SK-N-SH treated with all-trans-retinoic acid at 6 μM for 48 hours (cell line): ENCODE data around the gene NUDT2.

ENCODE experiments used
- ATAC-seq: fragments of 200-7000 bp; cut with Tn5 transposase; 3 replicates; pipeline ENCODE4 v1.9.1; 2020; ENCODE audit warnings: mild to moderate bottlenecking, moderate library complexity
- ARNTL ChIP-seq: fragments of 450-650 bp; formaldehyde crosslinking; IDR thresholded peaks from 2 replicates; pipeline ENCODE4 v1.5.0; 2020; ENCODE audit warnings: low read depth, mild to moderate bottlenecking, moderate library complexity, borderline replicate concordance
- CSDC2 ChIP-seq: fragments of 250-450 bp; sonication (Bioruptor Pico); IDR thresholded peaks from 2 replicates; pipeline ENCODE4 v1.5.0; 2020; ENCODE audit warnings: mild to moderate bottlenecking, moderate library complexity
- ESRRG ChIP-seq: fragments of 250-450 bp; sonication (Bioruptor Pico); IDR thresholded peaks from 2 replicates; pipeline ENCODE4 v1.6.1; 2021; ENCODE audit warnings: mild to moderate bottlenecking
- GLIS3 ChIP-seq: fragments of 250-450 bp; sonication (Bioruptor Pico); IDR thresholded peaks from 2 replicates; pipeline ENCODE4 v1.5.0; 2020; ENCODE audit warnings: mild to moderate bottlenecking, moderate library complexity
- OSR1 ChIP-seq: fragments of 250-450 bp; sonication (Bioruptor Pico); IDR thresholded peaks from 2 replicates; pipeline ENCODE4 v1.8.0; 2022; ENCODE audit warnings: moderate library complexity, mild to moderate bottlenecking, inconsistent platforms
- PPARA ChIP-seq: fragments of 250-450 bp; sonication (Bioruptor Pico); IDR thresholded peaks from 2 replicates; pipeline ENCODE4 v1.5.0; 2020; ENCODE audit warnings: mild to moderate bottlenecking, borderline replicate concordance
- RARB ChIP-seq: fragments of 250-450 bp; sonication (Bioruptor Pico); IDR thresholded peaks from 2 replicates; pipeline ENCODE4 v1.8.0; 2021; ENCODE audit warnings: mild to moderate bottlenecking, moderate library complexity
- SNAI2 ChIP-seq: fragments of 250-450 bp; sonication (Bioruptor Pico); IDR thresholded peaks from 2 replicates; pipeline ENCODE4 v1.5.0; 2020; ENCODE audit warnings: mild to moderate bottlenecking, moderate library complexity
- TCF4 ChIP-seq: fragments of 250-450 bp; sonication (Bioruptor Pico); IDR thresholded peaks from 2 replicates; pipeline ENCODE4 v1.8.0; 2021; ENCODE audit warnings: mild to moderate bottlenecking, moderate library complexity, borderline replicate concordance
- ZC3H10 ChIP-seq: fragments of 250-450 bp; sonication (Bioruptor Pico); IDR thresholded peaks from 2 replicates; pipeline ENCODE4 v1.5.1; 2021; ENCODE audit warnings: mild to moderate bottlenecking, moderate library complexity
- ZFP3 ChIP-seq: fragments of 250-450 bp; sonication (Bioruptor Pico); IDR thresholded peaks from 2 replicates; pipeline ENCODE4 v1.5.0; 2020; ENCODE audit warnings: mild to moderate bottlenecking, moderate library complexity
- ZFP30 ChIP-seq: fragments of 450-650 bp; formaldehyde crosslinking; IDR thresholded peaks from 2 replicates; pipeline ENCODE4 v1.5.0; 2022; ENCODE audit warnings: mild to moderate bottlenecking, moderate library complexity
- ZNF565 ChIP-seq: fragments of 450-650 bp; formaldehyde crosslinking; conservative IDR thresholded peaks from 2 replicates; pipeline ENCODE4 v1.5.0; 2020; ENCODE audit warnings: low read depth, mild to moderate bottlenecking, moderate library complexity
- ZNF70 ChIP-seq: fragments of 450-650 bp; formaldehyde crosslinking; IDR thresholded peaks from 2 replicates; pipeline ENCODE4 v1.5.0; 2020; ENCODE audit warnings: mild to moderate bottlenecking, moderate library complexity
- ZNF8 ChIP-seq: fragments of 450-650 bp; formaldehyde crosslinking; IDR thresholded peaks from 2 replicates; pipeline ENCODE4 v1.5.0; 2020; ENCODE audit warnings: mild to moderate bottlenecking, moderate library complexity
- TF ChIP-seq, protein P1 (sequence below): fragments of 250-450 bp; sonication (Bioruptor Pico); IDR thresholded peaks from 2 replicates; pipeline ENCODE4 v1.5.1; 2021; ENCODE audit warnings: mild to moderate bottlenecking, moderate library complexity
- TF ChIP-seq, protein P2 (sequence below): fragments of 250-450 bp; sonication (Bioruptor Pico); IDR thresholded peaks from 2 replicates; pipeline ENCODE4 v1.8.0; 2020; ENCODE audit warnings: mild to moderate bottlenecking, moderate library complexity, borderline replicate concordance
- TF ChIP-seq, protein P3 (sequence below): fragments of 250-450 bp; sonication (Bioruptor Pico); IDR thresholded peaks from 2 replicates; pipeline ENCODE4 v1.5.1; 2020; ENCODE audit warnings: low read depth, mild to moderate bottlenecking, moderate library complexity
- TF ChIP-seq, protein P4 (sequence below): fragments of 250-450 bp; sonication (Bioruptor Pico); IDR thresholded peaks from 2 replicates; pipeline ENCODE4 v1.5.0; 2020; ENCODE audit warnings: mild to moderate bottlenecking, moderate library complexity
- TF ChIP-seq, protein P5 (sequence below): fragments of 250-450 bp; sonication (Bioruptor Pico); IDR thresholded peaks from 2 replicates; pipeline ENCODE4 v1.8.0; 2021; ENCODE audit warnings: low read depth, mild to moderate bottlenecking, moderate library complexity, borderline replicate concordance

NUDT2 gene

DNA sequence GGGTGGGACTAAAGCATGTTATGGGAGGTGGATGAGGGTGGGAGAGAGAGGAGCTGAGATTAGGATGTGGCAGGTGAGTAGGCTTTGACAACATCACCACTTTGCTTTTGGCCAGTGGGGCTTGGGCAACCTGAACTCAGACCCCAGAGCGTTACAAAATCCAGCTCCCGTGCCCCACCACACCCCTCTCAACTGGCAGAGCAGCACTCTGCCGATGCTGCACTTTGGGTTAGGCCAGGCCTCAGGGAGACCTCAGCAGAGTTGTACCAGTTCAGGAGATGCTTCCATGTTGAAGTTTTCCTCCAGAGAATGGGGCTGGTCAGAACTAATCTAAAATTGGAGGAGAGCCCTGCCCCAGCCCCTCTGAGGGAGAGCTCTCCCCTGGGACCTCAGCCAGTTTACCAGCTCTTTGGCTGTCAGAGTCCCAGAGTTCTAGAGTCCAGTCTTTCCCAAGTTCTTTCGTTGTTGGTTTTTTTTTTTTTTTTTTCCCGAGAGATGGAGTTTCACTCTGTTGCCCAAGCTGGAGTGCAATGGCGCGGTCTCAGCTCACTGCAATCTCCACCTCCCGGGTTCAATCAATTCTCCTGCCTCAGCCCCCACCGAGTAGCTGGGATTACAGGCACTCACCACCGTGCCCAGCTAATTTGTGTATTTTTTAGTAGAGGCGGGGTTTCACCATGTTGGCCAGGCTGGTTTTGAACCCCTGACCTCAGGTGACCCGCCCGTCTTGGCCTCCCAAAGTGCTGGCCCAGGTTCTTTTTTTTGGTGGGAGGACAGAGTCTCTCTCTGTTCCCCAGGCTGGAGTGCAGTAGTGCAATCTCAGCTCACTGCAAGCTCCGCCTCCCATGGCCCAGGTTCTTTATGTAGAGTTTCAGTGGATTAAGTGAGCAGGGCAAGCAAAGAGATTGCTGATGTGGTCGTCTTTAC, 17.8 kb downstream of the NUDT2 start:
- TF ChIP-seq ESRRG (CRISPR knock-in tag) (no peak), ZNF565 (CRISPR knock-in tag) (no peak), ZNF8 (CRISPR knock-in tag) (no peak), SNAI2 (CRISPR knock-in tag) (no peak), TCF4 (CRISPR knock-in tag) (no peak), GLIS3 (CRISPR knock-in tag) (no peak), ARNTL (CRISPR knock-in tag) (no peak), ZFP30 (no peak), ZNF70 (CRISPR knock-in tag) (no peak), PPARA (CRISPR knock-in tag) (no peak), RARB (CRISPR knock-in tag) (no peak)
- TF ChIP-seq, protein P1, sequence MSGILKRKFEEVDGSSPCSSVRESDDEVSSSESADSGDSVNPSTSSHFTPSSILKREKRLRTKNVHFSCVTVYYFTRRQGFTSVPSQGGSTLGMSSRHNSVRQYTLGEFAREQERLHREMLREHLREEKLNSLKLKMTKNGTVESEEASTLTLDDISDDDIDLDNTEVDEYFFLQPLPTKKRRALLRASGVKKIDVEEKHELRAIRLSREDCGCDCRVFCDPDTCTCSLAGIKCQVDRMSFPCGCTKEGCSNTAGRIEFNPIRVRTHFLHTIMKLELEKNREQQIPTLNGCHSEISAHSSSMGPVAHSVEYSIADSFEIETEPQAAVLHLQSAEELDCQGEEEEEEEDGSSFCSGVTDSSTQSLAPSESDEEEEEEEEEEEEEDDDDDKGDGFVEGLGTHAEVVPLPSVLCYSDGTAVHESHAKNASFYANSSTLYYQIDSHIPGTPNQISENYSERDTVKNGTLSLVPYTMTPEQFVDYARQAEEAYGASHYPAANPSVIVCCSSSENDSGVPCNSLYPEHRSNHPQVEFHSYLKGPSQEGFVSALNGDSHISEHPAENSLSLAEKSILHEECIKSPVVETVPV (CRISPR knock-in tag), result no peak
- TF ChIP-seq, protein P2, sequence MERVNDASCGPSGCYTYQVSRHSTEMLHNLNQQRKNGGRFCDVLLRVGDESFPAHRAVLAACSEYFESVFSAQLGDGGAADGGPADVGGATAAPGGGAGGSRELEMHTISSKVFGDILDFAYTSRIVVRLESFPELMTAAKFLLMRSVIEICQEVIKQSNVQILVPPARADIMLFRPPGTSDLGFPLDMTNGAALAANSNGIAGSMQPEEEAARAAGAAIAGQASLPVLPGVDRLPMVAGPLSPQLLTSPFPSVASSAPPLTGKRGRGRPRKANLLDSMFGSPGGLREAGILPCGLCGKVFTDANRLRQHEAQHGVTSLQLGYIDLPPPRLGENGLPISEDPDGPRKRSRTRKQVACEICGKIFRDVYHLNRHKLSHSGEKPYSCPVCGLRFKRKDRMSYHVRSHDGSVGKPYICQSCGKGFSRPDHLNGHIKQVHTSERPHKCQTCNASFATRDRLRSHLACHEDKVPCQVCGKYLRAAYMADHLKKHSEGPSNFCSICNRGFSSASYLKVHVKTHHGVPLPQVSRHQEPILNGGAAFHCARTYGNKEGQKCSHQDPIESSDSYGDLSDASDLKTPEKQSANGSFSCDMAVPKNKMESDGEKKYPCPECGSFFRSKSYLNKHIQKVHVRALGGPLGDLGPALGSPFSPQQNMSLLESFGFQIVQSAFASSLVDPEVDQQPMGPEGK (CRISPR knock-in tag), result no peak
- TF ChIP-seq, all 23 proteins: peak for 0
- no peak for ATAC-seq

DNA sequence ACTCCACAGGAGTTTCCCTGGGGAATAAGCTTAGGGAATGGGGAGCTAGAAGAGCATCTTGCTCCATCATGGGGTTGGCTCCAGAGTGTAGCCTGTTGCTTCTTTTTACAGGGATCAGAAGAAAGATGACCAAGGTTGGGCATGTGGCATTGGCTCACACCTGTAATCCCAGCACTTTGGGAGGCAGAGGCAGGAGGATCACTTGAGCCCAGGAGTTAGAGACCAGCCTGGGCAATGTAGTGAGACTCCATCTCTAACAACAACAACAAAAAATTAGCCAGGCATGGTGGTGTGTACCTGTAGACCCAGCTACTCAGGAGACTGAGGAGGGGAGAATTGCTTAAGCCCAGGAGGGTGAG, 18.4 kb downstream of the NUDT2 start:
- ATAC-seq, result no peak
- TF ChIP-seq ESRRG (CRISPR knock-in tag), result no peak
- TF ChIP-seq, protein P2 (CRISPR knock-in tag), result no peak
- TF ChIP-seq CSDC2, result no peak
- TF ChIP-seq, protein P3, sequence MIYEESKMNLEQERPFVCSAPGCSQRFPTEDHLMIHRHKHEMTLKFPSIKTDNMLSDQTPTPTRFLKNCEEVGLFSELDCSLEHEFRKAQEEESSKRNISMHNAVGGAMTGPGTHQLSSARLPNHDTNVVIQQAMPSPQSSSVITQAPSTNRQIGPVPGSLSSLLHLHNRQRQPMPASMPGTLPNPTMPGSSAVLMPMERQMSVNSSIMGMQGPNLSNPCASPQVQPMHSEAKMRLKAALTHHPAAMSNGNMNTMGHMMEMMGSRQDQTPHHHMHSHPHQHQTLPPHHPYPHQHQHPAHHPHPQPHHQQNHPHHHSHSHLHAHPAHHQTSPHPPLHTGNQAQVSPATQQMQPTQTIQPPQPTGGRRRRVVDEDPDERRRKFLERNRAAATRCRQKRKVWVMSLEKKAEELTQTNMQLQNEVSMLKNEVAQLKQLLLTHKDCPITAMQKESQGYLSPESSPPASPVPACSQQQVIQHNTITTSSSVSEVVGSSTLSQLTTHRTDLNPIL, result no peak
- TF ChIP-seq, protein P4, sequence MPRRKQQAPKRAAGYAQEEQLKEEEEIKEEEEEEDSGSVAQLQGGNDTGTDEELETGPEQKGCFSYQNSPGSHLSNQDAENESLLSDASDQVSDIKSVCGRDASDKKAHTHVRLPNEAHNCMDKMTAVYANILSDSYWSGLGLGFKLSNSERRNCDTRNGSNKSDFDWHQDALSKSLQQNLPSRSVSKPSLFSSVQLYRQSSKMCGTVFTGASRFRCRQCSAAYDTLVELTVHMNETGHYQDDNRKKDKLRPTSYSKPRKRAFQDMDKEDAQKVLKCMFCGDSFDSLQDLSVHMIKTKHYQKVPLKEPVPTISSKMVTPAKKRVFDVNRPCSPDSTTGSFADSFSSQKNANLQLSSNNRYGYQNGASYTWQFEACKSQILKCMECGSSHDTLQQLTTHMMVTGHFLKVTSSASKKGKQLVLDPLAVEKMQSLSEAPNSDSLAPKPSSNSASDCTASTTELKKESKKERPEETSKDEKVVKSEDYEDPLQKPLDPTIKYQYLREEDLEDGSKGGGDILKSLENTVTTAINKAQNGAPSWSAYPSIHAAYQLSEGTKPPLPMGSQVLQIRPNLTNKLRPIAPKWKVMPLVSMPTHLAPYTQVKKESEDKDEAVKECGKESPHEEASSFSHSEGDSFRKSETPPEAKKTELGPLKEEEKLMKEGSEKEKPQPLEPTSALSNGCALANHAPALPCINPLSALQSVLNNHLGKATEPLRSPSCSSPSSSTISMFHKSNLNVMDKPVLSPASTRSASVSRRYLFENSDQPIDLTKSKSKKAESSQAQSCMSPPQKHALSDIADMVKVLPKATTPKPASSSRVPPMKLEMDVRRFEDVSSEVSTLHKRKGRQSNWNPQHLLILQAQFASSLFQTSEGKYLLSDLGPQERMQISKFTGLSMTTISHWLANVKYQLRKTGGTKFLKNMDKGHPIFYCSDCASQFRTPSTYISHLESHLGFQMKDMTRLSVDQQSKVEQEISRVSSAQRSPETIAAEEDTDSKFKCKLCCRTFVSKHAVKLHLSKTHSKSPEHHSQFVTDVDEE (CRISPR knock-in tag), result no peak
- no peak for TF ChIP-seq OSR1 (CRISPR knock-in tag)
- TF ChIP-seq ZNF70 (CRISPR knock-in tag), result no peak
- TF ChIP-seq, protein P1 (CRISPR knock-in tag), result no peak

DNA sequence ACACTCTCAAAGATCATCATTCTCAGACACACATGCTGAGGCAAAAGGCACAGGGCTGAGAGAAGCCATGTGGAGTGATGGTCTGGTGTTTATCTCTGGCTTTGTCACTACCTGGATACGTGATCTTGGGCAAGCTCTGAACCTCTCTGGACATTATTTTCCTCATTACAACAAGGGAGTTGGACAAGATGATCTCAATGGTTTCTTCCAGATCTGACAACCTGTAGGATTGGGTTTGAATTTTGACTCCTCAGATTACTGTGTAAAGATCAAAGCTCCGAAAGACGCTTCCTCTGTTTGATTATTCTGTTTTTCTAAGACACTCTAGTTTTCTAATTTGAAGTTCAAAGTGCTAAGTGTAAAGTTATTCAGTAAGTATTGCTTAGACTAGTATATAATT, 20.0 kb downstream of the NUDT2 start:
- no peak for ATAC-seq
- TF ChIP-seq ZC3H10, result no peak
- no peak for TF ChIP-seq ZNF70 (CRISPR knock-in tag)
- no peak for TF ChIP-seq ESRRG (CRISPR knock-in tag)
- TF ChIP-seq, protein P5, sequence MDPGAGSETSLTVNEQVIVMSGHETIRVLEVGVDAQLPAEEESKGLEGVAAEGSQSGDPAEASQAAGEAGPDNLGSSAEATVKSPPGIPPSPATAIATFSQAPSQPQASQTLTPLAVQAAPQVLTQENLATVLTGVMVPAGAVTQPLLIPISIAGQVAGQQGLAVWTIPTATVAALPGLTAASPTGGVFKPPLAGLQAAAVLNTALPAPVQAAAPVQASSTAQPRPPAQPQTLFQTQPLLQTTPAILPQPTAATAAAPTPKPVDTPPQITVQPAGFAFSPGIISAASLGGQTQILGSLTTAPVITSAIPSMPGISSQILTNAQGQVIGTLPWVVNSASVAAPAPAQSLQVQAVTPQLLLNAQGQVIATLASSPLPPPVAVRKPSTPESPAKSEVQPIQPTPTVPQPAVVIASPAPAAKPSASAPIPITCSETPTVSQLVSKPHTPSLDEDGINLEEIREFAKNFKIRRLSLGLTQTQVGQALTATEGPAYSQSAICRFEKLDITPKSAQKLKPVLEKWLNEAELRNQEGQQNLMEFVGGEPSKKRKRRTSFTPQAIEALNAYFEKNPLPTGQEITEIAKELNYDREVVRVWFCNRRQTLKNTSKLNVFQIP (CRISPR knock-in tag), result no peak
- no peak for TF ChIP-seq ZFP30
- TF ChIP-seq OSR1 (CRISPR knock-in tag), result no peak
- TF ChIP-seq ZNF565 (CRISPR knock-in tag), result no peak
- no peak for TF ChIP-seq ZFP3
- TF ChIP-seq ARNTL (CRISPR knock-in tag), result no peak
- TF ChIP-seq, protein P4 (CRISPR knock-in tag), result no peak
